ENCODE data around the gene POLR2J. TPM values are rescaled to one million over a fixed set of nuclear protein-coding genes. Genes with fewer than 3 reads are reported as not detected.
"Not testable (repeated sequence)": the region's sequence is repeated elsewhere in the genome, so short reads cannot be mapped to it uniquely, and the experiment has no call there.

The POLR2J gene
- polyA plus RNA-seq, 1 donor from 2014 or later = 42.6 TPM

GRCh38 chr7:102484317-102484716 lies 5.6 kb upstream of the POLR2J start:
- not testable (repeated sequence) for H3K4me3 ChIP-seq (ENCODE audit: low read length); H3K27ac ChIP-seq (ENCODE audit: low read length); H3K79me2 ChIP-seq (replicated peaks; ENCODE audit: insufficient read depth, low read length); H3K4me2 ChIP-seq (ENCODE audit: low read length); H3K36me3 ChIP-seq (ENCODE audit: insufficient read depth, low read length); H2AFZ ChIP-seq (ENCODE audit: low read depth, low read length); H4K20me1 ChIP-seq (ENCODE audit: insufficient read depth); H3F3A ChIP-seq (ENCODE audit: insufficient read depth, low read length, poor library complexity, severe bottlenecking); H3K9me2 ChIP-seq (ENCODE audit: insufficient read depth, low read length); H3K27me3 ChIP-seq (ENCODE audit: insufficient read depth, low read depth, low read length); H3K9me3 ChIP-seq (ENCODE audit: low read length); H3K9ac ChIP-seq (ENCODE audit: low read length)

GRCh38 chr7:102481962-102482361 lies 3.2 kb upstream of the POLR2J start:
- H3K27ac ChIP-seq (ENCODE audit: low read length); H3K9me3 ChIP-seq (ENCODE audit: low read length); H3F3A ChIP-seq (ENCODE audit: insufficient read depth, low read length, poor library complexity, severe bottlenecking); H2AFZ ChIP-seq (ENCODE audit: low read depth, low read length); H3K9ac ChIP-seq (ENCODE audit: low read length); H3K79me2 ChIP-seq (replicated peaks; ENCODE audit: insufficient read depth, low read length); H3K27me3 ChIP-seq (ENCODE audit: insufficient read depth, low read depth, low read length); H3K36me3 ChIP-seq (ENCODE audit: insufficient read depth, low read length); H3K4me2 ChIP-seq (ENCODE audit: low read length); H4K20me1 ChIP-seq (ENCODE audit: insufficient read depth); H3K4me3 ChIP-seq (ENCODE audit: low read length); H3K9me2 ChIP-seq (ENCODE audit: insufficient read depth, low read length): not testable (repeated sequence)

GRCh38 chr7:102479982-102480637 lies 1.4 kb upstream of the POLR2J start:
- not testable (repeated sequence) for H3K79me2 ChIP-seq (replicated peaks; ENCODE audit: insufficient read depth, low read length); H3K4me3 ChIP-seq (ENCODE audit: low read length); H3K9ac ChIP-seq (ENCODE audit: low read length); H2AFZ ChIP-seq (ENCODE audit: low read depth, low read length); H3F3A ChIP-seq (ENCODE audit: insufficient read depth, low read length, poor library complexity, severe bottlenecking); H4K20me1 ChIP-seq (ENCODE audit: insufficient read depth); H3K27ac ChIP-seq (ENCODE audit: low read length); H3K4me2 ChIP-seq (ENCODE audit: low read length); H3K9me2 ChIP-seq (ENCODE audit: insufficient read depth, low read length); H3K9me3 ChIP-seq (ENCODE audit: low read length); H3K36me3 ChIP-seq (ENCODE audit: insufficient read depth, low read length); H3K27me3 ChIP-seq (ENCODE audit: insufficient read depth, low read depth, low read length)
- TF ChIP-seq RAD21 (conservative IDR thresholded peaks at IDR 0.05) (peak; percentile 55), CTCF (IDR thresholded peaks at IDR 0.05; ENCODE audit: poor library complexity, severe bottlenecking) (peak; percentile 63), SMC3 (conservative IDR thresholded peaks at IDR 0.05; ENCODE audit: poor library complexity) (peak; percentile 52)

GRCh38 chr7:102479209-102479584 lies 475 bp upstream of the POLR2J start:
- H2AFZ ChIP-seq (ENCODE audit: low read depth, low read length); H3K4me2 ChIP-seq (ENCODE audit: low read length); H3K9ac ChIP-seq (ENCODE audit: low read length); H3K4me3 ChIP-seq (ENCODE audit: low read length); H4K20me1 ChIP-seq (ENCODE audit: insufficient read depth); H3K27ac ChIP-seq (ENCODE audit: low read length); H3K36me3 ChIP-seq (ENCODE audit: insufficient read depth, low read length); H3K9me2 ChIP-seq (ENCODE audit: insufficient read depth, low read length); H3K9me3 ChIP-seq (ENCODE audit: low read length); H3K27me3 ChIP-seq (ENCODE audit: insufficient read depth, low read depth, low read length); H3F3A ChIP-seq (ENCODE audit: insufficient read depth, low read length, poor library complexity, severe bottlenecking); H3K79me2 ChIP-seq (replicated peaks; ENCODE audit: insufficient read depth, low read length): not testable (repeated sequence)

GRCh38 chr7:102474736-102475435 lies 3.8 kb downstream of the POLR2J start:
- not testable (repeated sequence) for H2AFZ ChIP-seq (ENCODE audit: low read depth, low read length); H3K9me2 ChIP-seq (ENCODE audit: insufficient read depth, low read length); H3K27ac ChIP-seq (ENCODE audit: low read length); H4K20me1 ChIP-seq (ENCODE audit: insufficient read depth); H3K4me2 ChIP-seq (ENCODE audit: low read length); H3K9me3 ChIP-seq (ENCODE audit: low read length); H3K9ac ChIP-seq (ENCODE audit: low read length); H3K79me2 ChIP-seq (replicated peaks; ENCODE audit: insufficient read depth, low read length); H3K4me3 ChIP-seq (ENCODE audit: low read length); H3F3A ChIP-seq (ENCODE audit: insufficient read depth, low read length, poor library complexity, severe bottlenecking); H3K27me3 ChIP-seq (ENCODE audit: insufficient read depth, low read depth, low read length); H3K36me3 ChIP-seq (ENCODE audit: insufficient read depth, low read length)

- H3K9me2 ChIP-seq (ENCODE audit: insufficient read depth, low read length); H4K20me1 ChIP-seq (ENCODE audit: insufficient read depth); H3K36me3 ChIP-seq (ENCODE audit: insufficient read depth, low read length); H3K4me2 ChIP-seq (ENCODE audit: low read length); H3F3A ChIP-seq (ENCODE audit: insufficient read depth, low read length, poor library complexity, severe bottlenecking); H3K79me2 ChIP-seq (replicated peaks; ENCODE audit: insufficient read depth, low read length); H3K27ac ChIP-seq (ENCODE audit: low read length); H3K9me3 ChIP-seq (ENCODE audit: low read length); H3K27me3 ChIP-seq (ENCODE audit: insufficient read depth, low read depth, low read length); H3K4me3 ChIP-seq (ENCODE audit: low read length); H2AFZ ChIP-seq (ENCODE audit: low read depth, low read length); H3K9ac ChIP-seq (ENCODE audit: low read length): not testable (repeated sequence)
Observed at GRCh38 chr7:102474116-102474515, 4.6 kb downstream of the POLR2J start.
